GM19452 (cell line): ENCODE data around the gene FAM32A.

Experiments
- ATAC-seq: cut with Tn5 transposase; IDR thresholded peaks from one replicate; pipeline ENCODE4 v1.9.1; 2021; ENCODE audit not compliant: unreplicated experiment

FAM32A gene

GRCh38 chr19:16185123-16185767 lies at the start of gene FAM32A:
TSS of gene FAM32A (plus strand) at chr19:16185410. CDS start at chr19:16185443, 33 bp downstream.
- ATAC-seq: peak; percentile 83

DNA sequence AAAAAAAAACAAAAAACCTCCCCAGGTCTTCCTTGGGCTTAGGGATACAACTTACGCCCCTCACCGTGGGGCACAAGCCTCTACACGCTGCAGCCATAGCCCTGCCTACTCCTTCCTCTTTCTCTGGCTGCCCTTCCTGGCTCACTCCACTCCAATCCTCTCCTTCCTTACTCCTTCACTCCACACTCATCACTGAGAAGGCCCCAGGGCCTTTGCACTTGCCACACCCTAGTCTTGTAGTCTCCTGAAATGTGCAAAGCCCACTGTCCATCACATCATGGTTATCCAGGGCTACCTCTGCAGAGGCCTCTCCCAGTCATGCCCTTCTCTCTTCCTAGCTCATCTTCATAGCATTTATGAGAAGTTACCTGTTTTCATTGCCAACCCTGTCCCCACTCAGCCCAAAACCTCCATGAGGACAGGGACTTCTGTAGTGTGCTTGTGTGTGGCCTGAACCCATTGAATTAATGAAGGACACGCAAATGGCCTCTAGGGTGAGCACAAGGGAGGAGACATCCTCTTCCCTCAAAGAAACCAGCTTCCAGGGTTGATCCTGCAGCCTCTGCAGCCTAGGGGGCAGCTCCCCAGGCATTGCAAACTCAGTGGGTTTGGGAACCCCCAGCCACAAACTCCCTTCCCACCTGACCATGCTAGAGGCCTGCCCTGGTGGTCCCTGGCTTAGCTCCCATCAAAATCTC lies 49.6 kb upstream of the FAM32A start:
- ATAC-seq: no peak

- ATAC-seq: no peak
These were observed 48.8 kb upstream of the FAM32A start for GRCh38 chr19:16136185-16136999.

DNA sequence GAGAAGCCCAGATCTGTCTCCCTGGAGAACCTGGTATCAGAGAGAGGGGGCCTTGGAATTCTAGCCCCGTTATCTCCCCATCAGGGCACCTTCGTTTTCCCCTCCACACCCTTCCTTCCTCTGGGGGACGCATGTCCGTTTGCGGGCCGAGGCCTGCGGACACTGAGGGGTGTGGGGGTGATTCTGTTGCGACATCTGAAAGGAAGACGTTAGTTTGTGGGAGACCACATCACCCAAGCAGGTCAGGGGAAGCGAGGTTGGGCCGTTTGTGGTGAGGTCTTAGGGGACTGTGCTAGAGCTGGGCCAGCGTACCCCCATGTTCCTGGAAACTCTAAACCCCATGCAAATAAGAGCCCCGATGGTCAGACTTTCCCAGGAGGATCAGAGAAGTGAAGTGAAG lies 45.5 kb upstream of the FAM32A start:
- no peak for ATAC-seq

GRCh38 chr19:16141043-16141442 lies 44.2 kb upstream of the FAM32A start:
- no peak for ATAC-seq

DNA sequence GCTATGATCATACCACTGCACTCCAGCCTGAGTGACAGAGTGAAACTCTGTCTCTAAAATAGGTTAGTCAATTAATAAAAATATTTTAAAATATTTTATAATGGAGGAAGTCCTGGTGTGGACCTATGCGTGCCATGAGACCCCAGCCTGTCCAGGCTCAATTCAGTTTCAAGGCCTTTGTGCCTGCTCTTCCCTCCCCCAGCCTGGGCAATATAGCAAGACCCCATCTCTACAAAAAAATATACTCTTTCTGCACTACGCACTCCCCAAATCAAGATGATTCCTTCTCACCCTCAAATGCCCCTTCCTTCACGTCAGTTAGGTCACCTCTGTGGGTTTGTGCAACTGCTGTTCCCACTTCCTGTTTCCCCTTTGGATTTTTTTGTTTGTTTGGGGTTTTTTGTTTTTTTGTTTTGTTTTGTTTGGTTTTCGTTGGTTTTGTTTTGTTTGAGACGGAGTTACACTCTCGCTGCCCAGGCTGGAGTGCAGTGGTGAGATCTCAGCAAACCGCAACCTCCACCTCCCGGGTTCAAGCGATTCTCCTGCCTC lies 43.1 kb upstream of the FAM32A start:
- no peak for ATAC-seq

DNA sequence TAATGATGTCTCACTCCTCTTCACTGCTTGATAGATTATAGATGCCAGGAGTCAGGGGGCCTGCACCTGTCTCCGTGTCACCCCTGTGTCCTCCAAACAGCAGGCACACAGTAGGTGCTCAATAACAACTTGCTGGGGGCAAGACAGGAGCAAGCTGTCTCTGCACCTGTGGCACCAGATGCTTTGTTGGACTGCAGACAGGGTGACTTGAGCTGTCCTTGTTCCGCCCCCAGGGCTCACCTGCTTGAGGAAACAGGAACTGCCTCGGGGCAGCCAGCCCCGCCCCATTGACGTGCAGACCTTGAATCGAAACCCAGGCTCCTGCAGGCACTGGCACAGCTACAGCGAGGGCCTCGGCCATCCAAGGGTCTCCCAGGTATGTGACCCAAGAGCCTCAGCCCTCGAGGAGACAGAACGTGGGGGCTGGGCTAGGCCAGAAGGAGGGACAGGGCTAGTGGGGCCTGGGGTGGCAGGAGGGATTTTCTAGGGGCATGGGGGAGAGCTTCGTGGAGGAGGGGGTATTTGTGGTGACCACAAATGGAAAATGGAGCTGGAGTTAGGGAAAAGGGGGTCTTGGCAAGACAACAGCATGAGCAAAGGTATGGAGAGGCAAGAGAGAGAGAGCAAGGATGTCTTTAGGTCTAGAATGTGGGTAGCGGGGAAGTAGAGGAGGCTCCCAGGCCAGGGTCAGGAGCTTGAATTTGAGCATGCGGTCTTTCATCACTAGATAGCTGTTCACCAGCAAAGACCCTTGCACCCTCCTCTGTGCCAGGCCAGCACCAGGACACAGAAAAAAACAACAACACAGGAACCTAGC lies 41.6 kb upstream of the FAM32A start, which contains the start of gene HSH2D:
TSS of gene HSH2D (plus strand) at position 287 of the 817 bp plus-strand sequence. CDS start 5,066 bp downstream, outside the sequence.
- ATAC-seq: peak; percentile 57

DNA sequence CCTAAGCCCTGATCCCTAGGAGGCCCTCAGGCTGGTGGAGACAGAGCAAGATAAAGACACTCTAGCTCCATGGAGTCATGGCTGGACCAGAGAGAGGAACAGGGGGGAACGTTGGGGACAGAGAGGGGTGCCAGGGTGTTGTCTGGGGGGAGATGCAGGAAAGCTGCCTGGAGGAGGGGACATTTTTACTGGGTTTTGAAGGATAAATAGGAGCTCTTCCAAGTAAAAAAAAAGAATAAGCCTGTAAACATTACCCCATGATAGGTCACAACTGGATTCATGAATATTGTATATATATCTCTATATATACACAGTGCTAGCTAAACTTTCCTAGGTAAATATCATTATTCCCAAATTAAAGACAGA lies 41.0 kb upstream of the FAM32A start:
- ATAC-seq: no peak

DNA sequence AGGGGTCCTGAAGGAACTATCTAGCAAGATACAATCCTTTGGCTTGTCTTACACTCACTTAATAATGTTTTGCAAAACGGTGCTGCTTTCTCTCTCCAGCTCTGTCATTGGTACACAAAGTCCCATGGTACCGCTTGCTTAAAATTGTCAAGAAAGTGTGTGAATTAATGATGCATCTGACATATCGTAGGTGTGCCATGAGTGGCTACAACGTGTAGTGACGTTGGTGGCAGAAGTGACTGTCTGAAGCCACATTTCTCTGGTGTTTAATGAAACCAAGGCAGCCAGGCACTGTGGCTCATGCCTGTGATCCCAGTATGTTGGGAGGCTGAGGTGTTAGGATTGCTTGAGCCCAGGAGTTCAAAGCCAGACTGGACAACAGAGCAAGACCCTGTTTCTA lies 39.1 kb upstream of the FAM32A start:
- ATAC-seq: no peak

- no peak for ATAC-seq
These were observed 36.6 kb upstream of the FAM32A start for GRCh38 chr19:16148443-16149229.

GRCh38 chr19:16153582-16154336 lies 31.5 kb upstream of the FAM32A start:
- ATAC-seq: no peak

DNA sequence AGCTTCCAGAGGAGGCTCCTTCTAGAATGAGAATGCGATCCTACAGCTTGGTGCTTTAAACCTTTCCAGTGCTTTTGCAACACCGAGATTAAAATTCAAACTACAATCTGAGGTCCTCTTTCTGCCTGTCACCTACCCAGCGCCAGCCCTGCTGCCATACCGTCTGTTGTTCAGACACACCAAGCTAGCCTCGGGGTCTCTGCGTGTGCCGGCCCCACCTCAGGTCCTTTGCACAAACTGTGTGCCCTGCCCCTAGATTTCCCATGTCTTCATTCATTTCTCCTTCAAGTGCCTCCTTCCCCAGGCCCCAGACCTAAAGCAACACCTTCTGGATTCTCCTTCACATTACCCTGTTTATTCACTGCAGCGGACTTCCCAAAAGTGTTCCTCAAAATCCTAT lies 30.7 kb upstream of the FAM32A start:
- no peak for ATAC-seq

DNA sequence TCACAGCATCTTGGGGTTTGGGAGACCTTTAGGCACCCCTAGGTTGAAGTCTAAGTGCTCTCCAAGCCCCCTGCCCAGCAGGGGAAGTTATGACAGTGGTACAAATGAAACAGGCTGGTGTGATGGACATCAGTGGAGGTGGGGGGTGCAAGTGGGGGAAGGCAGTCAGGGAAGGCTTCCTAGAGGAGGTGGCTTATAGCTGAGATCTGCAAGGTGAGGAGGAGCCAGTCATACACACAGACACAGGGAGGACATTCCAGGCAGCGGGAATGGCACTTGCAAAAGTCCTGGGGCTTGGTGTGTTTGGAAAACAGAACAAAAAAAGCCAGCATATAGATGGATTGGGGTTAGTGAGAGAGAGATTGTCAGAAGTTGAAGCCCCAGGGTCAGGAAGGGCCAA lies 30.1 kb upstream of the FAM32A start:
- no peak for ATAC-seq

GRCh38 chr19:16156904-16157303 lies 28.3 kb upstream of the FAM32A start:
- ATAC-seq: no peak

- no peak for ATAC-seq
These were observed 27.6 kb upstream of the FAM32A start for GRCh38 chr19:16157601-16158000.

GRCh38 chr19:16159655-16160054 lies 25.6 kb upstream of the FAM32A start:
- no peak for ATAC-seq

DNA sequence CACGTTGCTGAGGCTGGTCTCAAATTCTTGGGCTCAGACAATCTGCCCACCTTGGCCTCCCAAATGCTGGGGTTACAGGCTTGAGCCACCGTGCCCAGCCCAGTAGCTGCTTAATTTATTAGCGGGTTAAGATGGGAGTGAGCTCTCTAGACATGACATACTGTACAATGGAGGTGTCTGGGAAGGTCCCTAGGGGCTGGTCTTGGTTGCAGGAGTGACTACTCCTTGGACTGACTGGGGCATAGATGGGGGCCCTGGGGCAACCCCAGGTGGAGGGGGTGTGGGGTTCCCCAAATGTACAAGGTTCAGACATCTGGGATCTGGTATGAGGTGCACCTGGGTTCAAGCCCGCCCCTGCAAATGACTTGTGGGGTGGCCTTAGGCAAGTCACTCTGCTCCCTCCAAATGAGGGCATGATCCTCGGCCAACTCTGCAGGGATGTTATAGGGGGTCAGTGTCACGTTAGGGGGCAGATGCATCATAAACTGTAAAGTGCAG lies 24.7 kb upstream of the FAM32A start:
- ATAC-seq: no peak

- no peak for ATAC-seq
These were observed 24.2 kb upstream of the FAM32A start for GRCh38 chr19:16160943-16161560.

GRCh38 chr19:16161840-16162239 lies 23.4 kb upstream of the FAM32A start:
- no peak for ATAC-seq
